PC-9 (cell line): ENCODE measurements around the gene ZBED4.

Experiments
- EZH2 ChIP-seq: fragments of 200-600 bp; sonication (generic); IDR thresholded peaks from 2 replicates; pipeline ENCODE4 v1.8.0; 2017; ENCODE audit warnings: antibody characterized with exemption, low read depth
- TF ChIP-seq, protein P1 (sequence below): fragments of 200-600 bp; sonication (generic); conservative IDR thresholded peaks from 2 replicates; pipeline ENCODE4 v1.6.1; 2017; ENCODE audit warnings: mixed run types, antibody characterized with exemption, mild to moderate bottlenecking, moderate library complexity

DNA sequence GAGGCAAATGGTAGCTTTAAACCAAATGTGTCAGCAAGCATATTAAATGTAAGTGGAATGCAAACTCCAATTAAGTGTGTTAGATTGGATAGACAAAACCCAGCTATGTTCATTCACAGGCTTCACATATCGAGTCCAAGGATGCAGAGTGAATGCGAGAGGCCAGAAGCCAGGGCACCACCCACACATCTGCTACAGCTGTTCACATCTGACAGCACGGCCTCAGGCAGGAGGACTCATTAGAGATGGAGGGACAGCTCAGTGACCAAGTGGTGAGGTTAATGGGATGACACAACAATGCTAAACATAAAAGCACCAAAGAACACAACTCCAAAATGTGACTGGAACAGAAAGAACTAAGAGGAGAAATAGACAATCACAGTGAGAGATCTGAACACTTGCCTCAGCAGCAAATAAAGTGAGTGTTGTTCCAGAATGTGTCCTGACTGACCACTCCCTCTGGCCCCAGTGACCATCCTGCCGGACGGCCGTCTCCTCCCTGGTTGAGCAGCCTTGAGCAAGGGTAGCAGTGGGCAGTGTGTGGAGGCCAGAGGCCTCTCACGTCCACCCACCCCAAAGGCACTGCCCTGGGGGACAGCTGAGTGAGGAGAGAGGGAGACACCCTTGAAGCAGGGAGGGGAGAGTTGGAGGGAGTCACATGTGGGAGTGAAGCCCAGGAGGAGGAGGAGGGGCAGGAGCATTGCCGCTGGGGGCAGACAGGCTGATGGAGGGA, 40.8 kb downstream of the ZBED4 start:
- TF ChIP-seq, protein P1, sequence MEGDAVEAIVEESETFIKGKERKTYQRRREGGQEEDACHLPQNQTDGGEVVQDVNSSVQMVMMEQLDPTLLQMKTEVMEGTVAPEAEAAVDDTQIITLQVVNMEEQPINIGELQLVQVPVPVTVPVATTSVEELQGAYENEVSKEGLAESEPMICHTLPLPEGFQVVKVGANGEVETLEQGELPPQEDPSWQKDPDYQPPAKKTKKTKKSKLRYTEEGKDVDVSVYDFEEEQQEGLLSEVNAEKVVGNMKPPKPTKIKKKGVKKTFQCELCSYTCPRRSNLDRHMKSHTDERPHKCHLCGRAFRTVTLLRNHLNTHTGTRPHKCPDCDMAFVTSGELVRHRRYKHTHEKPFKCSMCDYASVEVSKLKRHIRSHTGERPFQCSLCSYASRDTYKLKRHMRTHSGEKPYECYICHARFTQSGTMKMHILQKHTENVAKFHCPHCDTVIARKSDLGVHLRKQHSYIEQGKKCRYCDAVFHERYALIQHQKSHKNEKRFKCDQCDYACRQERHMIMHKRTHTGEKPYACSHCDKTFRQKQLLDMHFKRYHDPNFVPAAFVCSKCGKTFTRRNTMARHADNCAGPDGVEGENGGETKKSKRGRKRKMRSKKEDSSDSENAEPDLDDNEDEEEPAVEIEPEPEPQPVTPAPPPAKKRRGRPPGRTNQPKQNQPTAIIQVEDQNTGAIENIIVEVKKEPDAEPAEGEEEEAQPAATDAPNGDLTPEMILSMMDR = no peak
- no peak for TF ChIP-seq EZH2
